ENCODE measurements around the gene KCNH5. TPM values are rescaled to one million over a fixed set of nuclear protein-coding genes. Genes with fewer than 3 reads are reported as not detected.

The KCNH5 gene
- total RNA-seq, 3 donors from 2014 or later (not counting 1 experiment from before 2014, with no cell fraction given): not detected

DNA sequence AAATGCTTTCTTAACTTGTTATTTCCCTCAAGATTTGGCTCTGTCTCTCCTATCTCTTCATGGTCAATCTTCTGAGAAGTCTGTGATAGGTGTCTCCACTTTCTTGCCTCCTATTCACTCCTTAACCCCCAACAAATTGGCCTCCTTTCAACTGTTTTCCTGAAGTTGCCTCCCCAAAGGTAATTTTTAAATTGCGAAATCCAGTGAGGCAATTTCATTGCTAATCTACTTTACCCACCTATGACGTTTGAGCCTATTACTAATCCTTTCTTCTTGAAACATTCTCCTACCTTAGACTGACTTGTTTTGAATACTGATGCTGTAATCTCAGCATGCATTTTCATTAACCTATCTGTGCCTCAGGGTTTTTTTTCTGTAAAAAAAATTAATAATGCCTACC is 6.0 kb upstream of the KCNH5 start:
- H3K27ac ChIP-seq (ENCODE audit: low read length): no peak overlapping the region
- WGBS (ENCODE audit: insufficient coverage): 88% methylated on average over 2 of the region's 2 CpGs
- Mint-ChIP-seq H3K9me3 (no peaks in the 10 kb centered on the region), H3K27me3 (ENCODE audit: low read depth in 2 of 2) (peaks cover 9 to 11% of the 10 kb centered on the region in 2 donors), H3K4me3 (no peak overlapping the region), H3K4me1 (no peaks in the 10 kb centered on the region), H3K36me3 (no peaks in the 10 kb centered on the region), H3K27ac (no peak overlapping the region)
- H3K36me3 ChIP-seq (ENCODE audit: control insufficient read depth, insufficient read depth, low read length): no peaks in the 10 kb centered on the region
- intact Hi-C loops (cut with micrococcal nuclease): no loop called here
- peaks cover 6% of the 10 kb centered on the region for H3K27me3 ChIP-seq (ENCODE audit: control insufficient read depth, insufficient read depth, low read length)
- no peak overlapping the region for H3K4me3 ChIP-seq (ENCODE audit: low read length)
- no peaks in the 10 kb centered on the region for H3K4me1 ChIP-seq (ENCODE audit: control insufficient read depth, insufficient read depth, low read length)
- DNase-seq: no peak
- TF ChIP-seq, protein P1, sequence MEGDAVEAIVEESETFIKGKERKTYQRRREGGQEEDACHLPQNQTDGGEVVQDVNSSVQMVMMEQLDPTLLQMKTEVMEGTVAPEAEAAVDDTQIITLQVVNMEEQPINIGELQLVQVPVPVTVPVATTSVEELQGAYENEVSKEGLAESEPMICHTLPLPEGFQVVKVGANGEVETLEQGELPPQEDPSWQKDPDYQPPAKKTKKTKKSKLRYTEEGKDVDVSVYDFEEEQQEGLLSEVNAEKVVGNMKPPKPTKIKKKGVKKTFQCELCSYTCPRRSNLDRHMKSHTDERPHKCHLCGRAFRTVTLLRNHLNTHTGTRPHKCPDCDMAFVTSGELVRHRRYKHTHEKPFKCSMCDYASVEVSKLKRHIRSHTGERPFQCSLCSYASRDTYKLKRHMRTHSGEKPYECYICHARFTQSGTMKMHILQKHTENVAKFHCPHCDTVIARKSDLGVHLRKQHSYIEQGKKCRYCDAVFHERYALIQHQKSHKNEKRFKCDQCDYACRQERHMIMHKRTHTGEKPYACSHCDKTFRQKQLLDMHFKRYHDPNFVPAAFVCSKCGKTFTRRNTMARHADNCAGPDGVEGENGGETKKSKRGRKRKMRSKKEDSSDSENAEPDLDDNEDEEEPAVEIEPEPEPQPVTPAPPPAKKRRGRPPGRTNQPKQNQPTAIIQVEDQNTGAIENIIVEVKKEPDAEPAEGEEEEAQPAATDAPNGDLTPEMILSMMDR (IDR thresholded peaks at IDR 0.05): no peak
- H3K9me3 ChIP-seq (ENCODE audit: control insufficient read depth, insufficient read depth, low read length): no peaks in the 10 kb centered on the region
- ATAC-seq: no peak

DNA sequence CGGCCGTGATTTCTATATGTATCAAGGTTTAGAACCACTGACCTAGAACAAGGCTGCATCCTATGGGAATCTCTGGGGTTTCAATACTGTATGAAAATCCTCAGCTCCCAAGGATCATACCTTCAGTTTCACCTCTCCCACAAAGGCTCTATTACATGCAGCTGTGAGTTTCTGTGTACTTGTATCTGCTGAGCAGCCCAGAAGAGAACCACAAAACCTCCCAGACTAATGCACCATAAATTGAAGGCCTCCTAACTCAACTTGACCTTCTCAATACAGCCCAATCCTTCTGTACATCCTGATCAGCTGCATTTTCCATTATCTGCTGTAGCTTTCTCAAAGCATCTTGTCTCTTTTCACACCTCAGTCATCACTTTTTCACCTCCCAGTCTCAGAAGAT is 5.4 kb upstream of the KCNH5 start:
- Mint-ChIP-seq H3K9me3 (no peaks in the 10 kb centered on the region), H3K27ac (no peak overlapping the region), H3K36me3 (no peaks in the 10 kb centered on the region), H3K4me1 (no peaks in the 10 kb centered on the region), H3K4me3 (no peak overlapping the region), H3K27me3 (ENCODE audit: low read depth in 2 of 2) (peaks cover 11 to 12% of the 10 kb centered on the region in 2 donors)
- Histone ChIP-seq H3K9me3 (ENCODE audit: control insufficient read depth, insufficient read depth, low read length) (no peaks in the 10 kb centered on the region), H3K36me3 (ENCODE audit: control insufficient read depth, insufficient read depth, low read length) (no peaks in the 10 kb centered on the region), H3K4me3 (ENCODE audit: low read length) (no peak overlapping the region), H3K4me1 (ENCODE audit: control insufficient read depth, insufficient read depth, low read length) (no peaks in the 10 kb centered on the region), H3K27ac (ENCODE audit: low read length) (no peak overlapping the region), H3K27me3 (ENCODE audit: control insufficient read depth, insufficient read depth, low read length) (peaks cover 6% of the 10 kb centered on the region)
- ATAC-seq (no peak), DNase-seq (no peak)
- TF ChIP-seq, protein P1 (IDR thresholded peaks at IDR 0.05): no peak
- 96% methylated on average over 2 of the region's 2 CpGs for WGBS (ENCODE audit: insufficient coverage)
- intact Hi-C loops (cut with micrococcal nuclease): no loop called here

DNA sequence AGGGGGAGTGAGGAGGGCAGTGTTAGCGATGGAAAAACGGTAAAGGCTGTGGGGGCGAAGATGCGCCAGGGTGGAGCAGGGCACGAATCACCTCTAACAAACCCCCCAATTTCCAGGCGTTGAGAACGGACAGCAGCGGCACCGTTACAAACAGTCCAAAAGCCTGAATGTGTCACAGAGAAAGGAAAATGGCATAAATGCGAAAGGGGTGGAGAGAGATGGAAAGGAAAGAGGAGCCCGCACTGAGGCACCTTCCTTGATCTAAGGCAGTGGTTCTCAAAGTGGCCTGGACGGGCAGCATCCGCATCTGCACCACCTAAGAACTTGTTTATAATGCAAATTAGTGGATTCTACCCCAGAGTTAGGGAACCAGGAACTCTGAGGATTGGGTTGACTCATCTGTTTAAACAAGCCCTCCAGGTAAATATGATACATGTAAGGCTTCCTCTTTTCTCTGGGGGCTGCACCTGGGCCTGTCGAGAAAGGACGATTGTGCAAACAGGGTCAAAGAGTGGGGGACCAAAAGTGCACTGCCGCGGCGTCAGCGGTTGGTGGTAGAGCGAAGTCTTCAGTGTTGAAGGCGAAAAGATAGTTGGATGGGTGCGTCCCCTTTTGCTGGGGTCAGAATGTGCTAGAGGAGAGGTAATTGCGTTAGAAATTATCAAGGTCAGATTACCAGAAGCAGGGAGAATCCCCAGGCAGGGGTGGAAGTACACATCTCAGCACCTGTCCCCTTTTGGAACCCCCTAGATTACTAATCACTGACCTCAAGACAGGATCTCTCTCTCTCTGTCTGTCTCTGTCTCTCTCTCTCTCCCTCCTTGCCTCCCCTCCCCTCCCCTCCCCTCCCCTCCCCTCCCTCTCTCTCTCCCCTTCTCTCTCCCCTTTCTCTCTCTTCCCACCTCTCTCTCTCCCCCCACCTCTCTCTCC is 1.3 kb upstream of the KCNH5 start:
- Histone ChIP-seq H3K27me3 (ENCODE audit: control insufficient read depth, insufficient read depth, low read length) (peaks cover 16% of the 10 kb centered on the region), H3K4me1 (ENCODE audit: control insufficient read depth, insufficient read depth, low read length) (no peaks in the 10 kb centered on the region), H3K36me3 (ENCODE audit: control insufficient read depth, insufficient read depth, low read length) (no peaks in the 10 kb centered on the region), H3K9me3 (ENCODE audit: control insufficient read depth, insufficient read depth, low read length) (no peaks in the 10 kb centered on the region), H3K4me3 (ENCODE audit: low read length) (no peak overlapping the region), H3K27ac (ENCODE audit: low read length) (no peak overlapping the region)
- Mint-ChIP-seq H3K9me3 (peaks cover 0 to 2% of the 10 kb centered on the region in 2 donors), H3K27me3 (ENCODE audit: low read depth in 2 of 2) (peaks cover 22 to 23% of the 10 kb centered on the region in 2 donors), H3K4me3 (no peak overlapping the region), H3K27ac (no peak overlapping the region), H3K36me3 (no peaks in the 10 kb centered on the region), H3K4me1 (no peaks in the 10 kb centered on the region)
- 12% methylated on average over 19 of the region's 23 CpGs for WGBS (ENCODE audit: insufficient coverage)
- ATAC-seq (no peak), DNase-seq (no peak)
- TF ChIP-seq, protein P1 (IDR thresholded peaks at IDR 0.05): no peak
- intact Hi-C loops (cut with micrococcal nuclease): no loop called here
